Measurements from ENCODE around the gene WDR93.

WDR93 gene

DNA sequence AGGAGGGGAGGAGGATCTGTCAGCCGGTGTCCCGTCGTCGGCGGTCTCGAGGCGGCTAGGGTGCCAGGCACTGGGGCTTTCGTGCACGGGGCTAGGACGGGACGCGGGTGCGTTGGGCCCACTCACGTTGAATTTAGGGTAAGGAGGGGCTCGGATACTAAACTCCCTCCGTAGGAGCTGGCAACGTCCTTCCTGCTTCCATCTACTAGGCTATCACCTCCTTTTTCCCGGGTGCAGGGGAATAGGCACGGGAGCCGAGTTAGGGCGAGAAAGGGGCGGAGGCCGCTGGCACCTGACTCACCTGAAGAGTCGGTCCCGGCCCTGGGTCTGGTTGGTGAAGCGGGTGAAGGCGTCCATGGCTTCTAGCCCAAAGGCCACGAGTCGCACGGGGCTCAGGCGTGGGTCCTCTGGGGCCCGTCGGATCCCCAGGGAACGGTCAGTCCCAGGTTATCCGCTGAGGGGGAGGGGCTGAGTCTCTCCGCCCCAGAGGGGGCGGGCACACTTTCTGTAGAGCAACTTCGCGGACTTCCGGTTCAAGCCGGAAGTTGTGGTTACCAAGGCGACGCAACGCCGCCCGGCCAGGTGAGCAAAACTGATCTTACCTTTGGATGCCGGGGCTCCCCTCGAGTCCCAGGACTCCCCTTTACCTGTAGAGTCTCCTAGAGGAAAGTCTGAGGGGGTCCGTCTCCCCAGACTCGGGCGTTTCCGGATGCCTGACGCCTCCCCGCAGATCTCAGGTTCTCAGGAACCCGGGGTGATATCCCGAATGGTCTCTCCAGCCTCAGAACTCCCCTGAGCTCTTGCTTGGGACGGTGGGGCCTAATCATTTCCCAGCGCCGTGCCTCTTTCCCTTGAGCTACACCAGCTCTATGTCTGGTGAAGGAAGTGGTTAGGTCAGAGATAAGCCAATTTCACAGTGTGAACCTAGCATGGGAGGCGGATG, at the start of gene WDR93, which contains the start of gene PEX11A:
Gene WDR93, plus strand, starts transcription at position 536 of the 943 bp plus-strand sequence. CDS start 10,936 bp downstream, outside the sequence.
Gene PEX11A, minus strand, starts transcription at position 479 of the 943 bp plus-strand sequence. Its CDS starts 122 bp downstream, at position 357.
- H3K36me3 ChIP-seq (ENCODE audit: control insufficient read depth in 1 of 2, insufficient read depth in 2 of 2, low read length in 2 of 2), result peaks cover 0 to 5% of the 10 kb centered on the region in 2 donors
- peak within 1 kb of the TSS; percentile 88 to 89 for H3K9ac ChIP-seq (ENCODE audit: low read depth in 1 of 2, low read length in 2 of 2)
- H3K4me1 ChIP-seq (ENCODE audit: control insufficient read depth in 1 of 2, insufficient read depth in 2 of 2, low read length in 2 of 2), result peaks cover 3 to 8% of the 10 kb centered on the region in 2 donors
- H3K4me3 ChIP-seq (ENCODE audit: low read depth in 1 of 2, low read length in 2 of 2), result peak within 1 kb of the TSS; percentile 92 to 97
- H3K27me3 ChIP-seq (ENCODE audit: control insufficient read depth in 1 of 2, insufficient read depth in 2 of 2, low read length in 2 of 2), result no peaks in the 10 kb centered on the region
- H3K27ac ChIP-seq (ENCODE audit: low read depth, low read length), result peak within 1 kb of the TSS; percentile 31
- no peaks in the 10 kb centered on the region for H3K9me3 ChIP-seq (ENCODE audit: control insufficient read depth in 1 of 2, low read length in 2 of 2)

DNA sequence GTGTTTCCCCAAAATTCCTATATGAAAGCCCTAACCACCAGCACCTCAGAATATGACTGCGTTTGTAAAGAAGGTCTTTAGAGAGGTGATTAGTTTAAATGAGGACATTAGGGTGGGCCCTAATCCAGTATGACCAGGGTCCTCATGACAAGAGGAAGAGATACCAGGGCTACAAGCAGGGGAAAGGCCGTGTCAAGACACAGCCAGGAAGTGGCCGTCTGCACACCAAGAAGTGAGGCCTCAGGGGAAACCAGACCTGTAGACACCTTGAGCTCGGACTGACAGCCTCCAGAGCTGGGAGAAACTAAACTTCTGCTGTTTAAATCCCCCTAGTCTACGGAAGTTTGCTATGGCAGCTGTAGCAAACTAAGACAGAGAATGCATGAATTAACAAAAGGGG, 49.6 kb upstream of the WDR93 start:
- no peaks in the 10 kb centered on the region for H3K4me1 ChIP-seq (ENCODE audit: control insufficient read depth in 1 of 2, insufficient read depth in 2 of 2, low read length in 2 of 2)
- H3K9ac ChIP-seq (ENCODE audit: low read depth in 1 of 2, low read length in 2 of 2), result no peak overlapping the region
- no peaks in the 10 kb centered on the region for H3K36me3 ChIP-seq (ENCODE audit: control insufficient read depth in 1 of 2, insufficient read depth in 2 of 2, low read length in 2 of 2)
- H3K27ac ChIP-seq (ENCODE audit: low read depth, low read length), result no peak overlapping the region
- no peak overlapping the region for H3K4me3 ChIP-seq (ENCODE audit: low read depth in 1 of 2, low read length in 2 of 2)
- H3K27me3 ChIP-seq (ENCODE audit: control insufficient read depth in 1 of 2, insufficient read depth in 2 of 2, low read length in 2 of 2), result no peaks in the 10 kb centered on the region
- H3K9me3 ChIP-seq (ENCODE audit: control insufficient read depth in 1 of 2, low read length in 2 of 2), result no peaks in the 10 kb centered on the region

DNA sequence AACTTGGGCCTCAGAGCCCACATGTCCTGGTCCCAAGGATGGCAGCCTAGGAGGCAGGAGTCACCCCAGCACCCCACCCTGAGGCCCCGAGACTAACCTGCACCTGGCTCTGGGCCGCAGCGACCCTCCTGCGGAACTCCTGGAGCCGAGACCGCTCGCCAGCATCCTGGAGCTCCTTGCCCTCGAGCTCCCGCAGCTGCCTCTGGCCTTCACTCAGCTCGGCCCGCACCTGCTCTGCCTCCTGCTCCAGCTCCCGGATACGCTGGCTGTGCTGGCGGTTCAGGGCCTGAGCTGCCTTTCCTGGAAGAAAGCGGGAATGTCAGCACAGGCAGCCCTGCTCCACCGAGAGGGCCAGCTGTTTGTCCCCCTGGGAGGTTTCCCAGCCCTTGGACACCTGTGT, 48.5 kb upstream of the WDR93 start:
- H3K27me3 ChIP-seq (ENCODE audit: control insufficient read depth in 1 of 2, insufficient read depth in 2 of 2, low read length in 2 of 2), result no peaks in the 10 kb centered on the region
- no peaks in the 10 kb centered on the region for H3K9me3 ChIP-seq (ENCODE audit: control insufficient read depth in 1 of 2, low read length in 2 of 2)
- peaks cover under 1% of the 10 kb centered on the region in 2 donors for H3K4me1 ChIP-seq (ENCODE audit: control insufficient read depth in 1 of 2, insufficient read depth in 2 of 2, low read length in 2 of 2)
- no peaks in the 10 kb centered on the region for H3K36me3 ChIP-seq (ENCODE audit: control insufficient read depth in 1 of 2, insufficient read depth in 2 of 2, low read length in 2 of 2)
- H3K27ac ChIP-seq (ENCODE audit: low read depth, low read length), result no peak overlapping the region
- no peak overlapping the region for H3K9ac ChIP-seq (ENCODE audit: low read depth in 1 of 2, low read length in 2 of 2)
- no peak overlapping the region for H3K4me3 ChIP-seq (ENCODE audit: low read depth in 1 of 2, low read length in 2 of 2)

DNA sequence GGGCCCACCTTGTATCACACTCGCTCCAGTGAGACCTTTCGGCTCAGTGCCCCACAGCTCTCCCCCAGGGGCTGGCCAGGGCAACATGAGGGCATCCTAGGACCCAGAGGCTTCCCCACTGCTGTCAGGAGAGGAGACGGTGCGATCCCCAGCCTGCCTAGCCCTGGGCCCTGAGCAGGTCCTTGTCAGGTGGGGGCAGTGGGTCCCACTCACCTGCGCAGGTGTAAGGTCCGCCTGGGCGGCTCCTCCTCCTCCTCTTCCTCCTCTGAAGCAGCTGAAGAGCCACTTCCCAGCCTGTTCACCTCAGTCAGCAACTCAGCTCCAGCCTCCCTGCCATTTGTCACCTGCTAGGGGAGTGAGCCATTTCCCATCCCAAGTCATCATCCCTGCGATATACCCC, 44.9 kb upstream of the WDR93 start:
- no peak overlapping the region for H3K27ac ChIP-seq (ENCODE audit: low read depth, low read length)
- H3K4me3 ChIP-seq (ENCODE audit: low read depth in 1 of 2, low read length in 2 of 2), result no peak overlapping the region
- no peaks in the 10 kb centered on the region for H3K27me3 ChIP-seq (ENCODE audit: control insufficient read depth in 1 of 2, insufficient read depth in 2 of 2, low read length in 2 of 2)
- H3K4me1 ChIP-seq (ENCODE audit: control insufficient read depth in 1 of 2, insufficient read depth in 2 of 2, low read length in 2 of 2), result peaks cover 3 to 5% of the 10 kb centered on the region in 2 donors
- no peak overlapping the region for H3K9ac ChIP-seq (ENCODE audit: low read depth in 1 of 2, low read length in 2 of 2)
- no peaks in the 10 kb centered on the region for H3K36me3 ChIP-seq (ENCODE audit: control insufficient read depth in 1 of 2, insufficient read depth in 2 of 2, low read length in 2 of 2)
- no peaks in the 10 kb centered on the region for H3K9me3 ChIP-seq (ENCODE audit: control insufficient read depth in 1 of 2, low read length in 2 of 2)

DNA sequence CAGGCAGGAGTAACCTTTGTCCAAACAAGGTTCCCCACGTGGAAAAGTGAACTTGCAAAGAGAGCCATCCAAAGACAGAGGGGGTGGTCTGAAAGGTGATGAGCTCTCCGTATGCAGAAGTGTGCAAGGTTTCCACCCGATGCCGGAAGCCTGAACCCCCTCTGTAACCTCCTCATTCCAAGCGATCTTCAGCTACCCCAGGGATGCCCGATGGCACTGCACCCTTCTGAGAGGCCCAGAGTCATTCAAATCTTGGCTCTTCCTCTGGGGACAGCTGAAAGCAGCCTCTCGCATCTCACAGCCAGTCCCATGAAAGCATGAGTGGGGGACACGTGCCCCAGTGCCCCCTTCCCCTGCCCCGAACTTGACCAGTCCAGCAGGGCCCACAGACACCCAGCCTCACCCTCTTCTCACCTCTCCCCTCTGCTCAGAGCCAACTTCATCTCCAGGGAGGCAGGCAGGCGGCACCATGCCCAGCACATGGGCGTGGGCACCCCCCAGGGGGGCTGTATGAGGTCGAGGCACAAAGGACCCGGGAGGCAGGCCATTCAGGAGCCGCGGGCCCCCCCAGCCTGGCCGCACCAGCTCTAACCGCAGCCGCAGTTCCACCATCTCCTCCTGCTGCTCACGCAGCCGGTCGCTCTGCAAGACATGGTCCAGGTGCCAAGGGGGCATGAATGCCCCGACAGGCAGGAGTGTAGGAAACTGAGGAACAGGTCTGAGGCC, 44.0 kb upstream of the WDR93 start:
- Histone ChIP-seq H3K9me3 (ENCODE audit: control insufficient read depth in 1 of 2, low read length in 2 of 2) (no peaks in the 10 kb centered on the region), H3K4me1 (ENCODE audit: control insufficient read depth in 1 of 2, insufficient read depth in 2 of 2, low read length in 2 of 2) (peaks cover 3 to 5% of the 10 kb centered on the region in 2 donors), H3K4me3 (ENCODE audit: low read depth in 1 of 2, low read length in 2 of 2) (no peak overlapping the region), H3K27ac (ENCODE audit: low read depth, low read length) (no peak overlapping the region), H3K36me3 (ENCODE audit: control insufficient read depth in 1 of 2, insufficient read depth in 2 of 2, low read length in 2 of 2) (no peaks in the 10 kb centered on the region), H3K27me3 (ENCODE audit: control insufficient read depth in 1 of 2, insufficient read depth in 2 of 2, low read length in 2 of 2) (no peaks in the 10 kb centered on the region), H3K9ac (ENCODE audit: low read depth in 1 of 2, low read length in 2 of 2) (no peak overlapping the region)

DNA sequence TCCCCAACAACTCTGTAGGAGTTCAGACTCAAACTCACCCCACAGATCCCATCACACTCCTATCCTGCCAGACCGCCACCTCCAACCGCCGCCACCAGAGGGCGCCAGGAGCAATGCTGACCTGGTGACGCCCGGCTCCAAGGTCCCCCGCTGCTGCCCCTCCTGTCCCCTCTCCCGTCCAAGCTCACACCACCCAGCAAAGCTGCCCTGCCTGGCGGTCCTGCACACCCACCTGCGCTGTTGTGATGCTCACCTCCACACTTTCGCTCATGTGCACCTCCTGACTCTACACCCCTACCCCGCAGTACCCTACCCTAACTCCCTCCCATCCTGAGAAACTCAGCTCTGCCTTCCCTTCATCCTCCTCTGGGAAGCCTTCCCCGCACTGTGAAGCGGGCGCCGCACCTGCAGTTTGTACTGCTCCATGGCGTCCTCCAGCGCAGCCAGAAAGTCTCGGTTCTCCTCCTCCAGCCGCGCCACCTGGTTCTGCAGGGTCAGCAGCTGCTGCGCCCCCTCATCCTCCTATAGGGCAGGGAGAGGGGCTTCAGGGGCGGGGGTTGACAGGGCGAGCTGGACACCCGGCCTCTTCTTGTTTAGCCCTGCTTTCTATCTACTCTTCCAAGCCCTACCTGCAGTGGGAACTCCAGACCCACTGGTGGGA, 43.3 kb upstream of the WDR93 start:
- Histone ChIP-seq H3K9me3 (ENCODE audit: control insufficient read depth in 1 of 2, low read length in 2 of 2) (no peaks in the 10 kb centered on the region), H3K36me3 (ENCODE audit: control insufficient read depth in 1 of 2, insufficient read depth in 2 of 2, low read length in 2 of 2) (no peaks in the 10 kb centered on the region), H3K9ac (ENCODE audit: low read depth in 1 of 2, low read length in 2 of 2) (peak overlapping the region in 1 of 2 donors; percentile 25), H3K4me3 (ENCODE audit: low read depth in 1 of 2, low read length in 2 of 2) (peak overlapping the region; percentile 41 to 48), H3K27ac (ENCODE audit: low read depth, low read length) (no peak overlapping the region), H3K4me1 (ENCODE audit: control insufficient read depth in 1 of 2, insufficient read depth in 2 of 2, low read length in 2 of 2) (peaks cover 3 to 5% of the 10 kb centered on the region in 2 donors), H3K27me3 (ENCODE audit: control insufficient read depth in 1 of 2, insufficient read depth in 2 of 2, low read length in 2 of 2) (no peaks in the 10 kb centered on the region)

DNA sequence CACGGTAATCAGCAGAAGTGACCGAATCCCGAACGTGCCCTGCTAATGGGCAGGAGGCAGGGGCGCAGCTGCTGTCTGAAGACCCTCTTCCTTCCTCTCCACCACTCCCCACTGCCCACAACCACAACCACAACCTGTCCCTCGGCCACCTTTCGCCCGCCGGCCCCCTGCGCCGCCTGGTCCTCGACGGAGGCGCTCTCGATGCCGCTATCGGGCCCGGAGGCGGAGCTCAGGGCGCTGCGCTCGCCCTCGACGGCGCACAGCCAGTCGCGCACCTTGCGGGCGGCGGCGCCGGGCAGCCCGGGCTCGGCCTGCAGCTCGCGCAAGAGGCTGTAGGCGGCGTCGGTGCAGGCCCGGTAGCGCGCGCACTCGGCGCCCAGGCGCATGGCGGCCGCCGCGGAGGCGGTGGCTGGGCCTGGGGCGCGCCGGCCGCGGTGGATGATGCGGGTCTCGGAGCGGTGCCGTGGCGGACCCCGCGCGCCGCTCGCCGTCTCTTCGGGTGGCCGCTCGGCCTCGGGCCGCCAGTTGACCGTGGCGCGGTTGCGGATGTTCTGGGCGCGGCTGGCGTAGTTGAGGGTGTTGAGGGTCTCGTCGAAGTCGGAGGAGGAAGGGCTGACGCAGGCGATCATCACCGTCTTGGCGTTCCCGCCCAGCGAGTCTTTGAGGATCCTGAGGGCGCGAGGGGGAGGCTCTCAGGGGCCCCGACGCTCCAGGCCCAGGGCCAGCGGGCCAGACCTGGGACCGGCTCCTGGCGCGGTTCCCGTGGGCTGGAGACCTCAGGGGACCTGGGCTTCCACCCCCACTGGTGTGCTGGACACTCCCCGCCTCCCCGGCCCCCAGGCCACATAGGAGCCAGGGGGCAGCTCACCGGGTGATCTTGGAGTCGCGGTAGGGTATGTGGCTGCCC, 42.3 kb upstream of the WDR93 start:
- Histone ChIP-seq H3K27me3 (ENCODE audit: control insufficient read depth in 1 of 2, insufficient read depth in 2 of 2, low read length in 2 of 2) (no peaks in the 10 kb centered on the region), H3K9ac (ENCODE audit: low read depth in 1 of 2, low read length in 2 of 2) (no peak overlapping the region), H3K36me3 (ENCODE audit: control insufficient read depth in 1 of 2, insufficient read depth in 2 of 2, low read length in 2 of 2) (no peaks in the 10 kb centered on the region), H3K27ac (ENCODE audit: low read depth, low read length) (no peak overlapping the region), H3K4me3 (ENCODE audit: low read depth in 1 of 2, low read length in 2 of 2) (no peak overlapping the region), H3K9me3 (ENCODE audit: control insufficient read depth in 1 of 2, low read length in 2 of 2) (no peaks in the 10 kb centered on the region), H3K4me1 (ENCODE audit: control insufficient read depth in 1 of 2, insufficient read depth in 2 of 2, low read length in 2 of 2) (peaks cover 3 to 5% of the 10 kb centered on the region in 2 donors)

DNA sequence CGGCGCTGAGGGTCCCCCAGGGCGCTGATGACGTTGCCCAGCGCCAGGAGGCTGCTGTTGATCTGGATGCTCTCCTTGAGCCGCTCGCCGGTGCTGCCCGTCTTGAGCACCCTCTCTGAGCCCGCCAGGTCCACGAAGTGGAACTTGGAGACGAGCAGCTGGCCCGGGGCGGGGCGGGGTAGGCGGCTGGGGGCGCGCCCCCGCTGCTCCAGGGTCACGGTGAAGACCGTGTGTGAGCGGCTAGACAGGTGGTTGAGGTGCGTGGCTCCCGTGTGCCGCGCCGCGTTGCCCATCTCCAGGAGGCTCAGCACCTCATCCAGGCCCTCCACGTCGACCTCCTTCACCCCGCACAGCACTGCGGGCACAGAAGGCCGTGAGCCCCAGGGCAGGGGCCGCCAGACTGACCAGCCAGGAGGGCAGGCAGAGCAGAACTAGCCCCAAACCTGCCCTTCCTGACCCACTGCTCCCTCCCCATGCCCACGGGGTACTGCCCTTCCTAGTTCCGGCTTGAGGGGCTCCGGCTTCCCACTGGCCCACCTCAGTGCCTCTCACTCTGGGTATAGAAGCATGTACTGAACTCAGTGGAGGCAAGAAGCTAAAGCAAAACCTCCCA, 41.5 kb upstream of the WDR93 start:
- H3K4me3 ChIP-seq (ENCODE audit: low read depth in 1 of 2, low read length in 2 of 2), result no peak overlapping the region
- H3K4me1 ChIP-seq (ENCODE audit: control insufficient read depth in 1 of 2, insufficient read depth in 2 of 2, low read length in 2 of 2), result peaks cover 3 to 5% of the 10 kb centered on the region in 2 donors
- H3K27me3 ChIP-seq (ENCODE audit: control insufficient read depth in 1 of 2, insufficient read depth in 2 of 2, low read length in 2 of 2), result no peaks in the 10 kb centered on the region
- H3K36me3 ChIP-seq (ENCODE audit: control insufficient read depth in 1 of 2, insufficient read depth in 2 of 2, low read length in 2 of 2), result no peaks in the 10 kb centered on the region
- H3K9me3 ChIP-seq (ENCODE audit: control insufficient read depth in 1 of 2, low read length in 2 of 2), result no peaks in the 10 kb centered on the region
- H3K27ac ChIP-seq (ENCODE audit: low read depth, low read length), result no peak overlapping the region
- H3K9ac ChIP-seq (ENCODE audit: low read depth in 1 of 2, low read length in 2 of 2), result no peak overlapping the region

DNA sequence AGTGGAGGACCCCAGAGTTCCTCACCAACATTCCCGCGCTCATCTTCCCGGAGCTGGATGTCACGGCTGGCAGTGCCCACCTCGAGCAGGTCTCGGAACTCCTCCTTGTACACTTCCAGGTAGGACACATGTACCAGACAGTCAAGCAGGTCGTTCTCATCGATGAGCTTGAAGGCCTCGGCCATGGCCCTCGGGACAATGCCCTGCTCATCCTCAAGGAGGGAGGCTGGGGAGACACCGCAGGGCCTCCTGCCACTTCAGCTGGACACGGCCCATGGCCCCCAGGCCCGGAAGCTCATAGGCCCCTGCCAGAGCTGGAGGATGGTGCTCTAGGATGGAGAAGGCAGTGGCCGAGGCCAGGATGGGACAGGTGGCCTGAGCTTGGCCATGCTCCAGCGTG, 40.9 kb upstream of the WDR93 start:
- peaks cover 6% of the 10 kb centered on the region in 2 donors for H3K27me3 ChIP-seq (ENCODE audit: control insufficient read depth in 1 of 2, insufficient read depth in 2 of 2, low read length in 2 of 2)
- H3K9ac ChIP-seq (ENCODE audit: low read depth in 1 of 2, low read length in 2 of 2), result no peak overlapping the region
- no peak overlapping the region for H3K4me3 ChIP-seq (ENCODE audit: low read depth in 1 of 2, low read length in 2 of 2)
- H3K9me3 ChIP-seq (ENCODE audit: control insufficient read depth in 1 of 2, low read length in 2 of 2), result no peaks in the 10 kb centered on the region
- H3K36me3 ChIP-seq (ENCODE audit: control insufficient read depth in 1 of 2, insufficient read depth in 2 of 2, low read length in 2 of 2), result no peaks in the 10 kb centered on the region
- peaks cover 3 to 11% of the 10 kb centered on the region in 2 donors for H3K4me1 ChIP-seq (ENCODE audit: control insufficient read depth in 1 of 2, insufficient read depth in 2 of 2, low read length in 2 of 2)
- H3K27ac ChIP-seq (ENCODE audit: low read depth, low read length), result no peak overlapping the region

All from duodenal mucosa (tissue), 2 donors.